ENCODE measurements around the gene PIAS4.

The PIAS4 gene

DNA sequence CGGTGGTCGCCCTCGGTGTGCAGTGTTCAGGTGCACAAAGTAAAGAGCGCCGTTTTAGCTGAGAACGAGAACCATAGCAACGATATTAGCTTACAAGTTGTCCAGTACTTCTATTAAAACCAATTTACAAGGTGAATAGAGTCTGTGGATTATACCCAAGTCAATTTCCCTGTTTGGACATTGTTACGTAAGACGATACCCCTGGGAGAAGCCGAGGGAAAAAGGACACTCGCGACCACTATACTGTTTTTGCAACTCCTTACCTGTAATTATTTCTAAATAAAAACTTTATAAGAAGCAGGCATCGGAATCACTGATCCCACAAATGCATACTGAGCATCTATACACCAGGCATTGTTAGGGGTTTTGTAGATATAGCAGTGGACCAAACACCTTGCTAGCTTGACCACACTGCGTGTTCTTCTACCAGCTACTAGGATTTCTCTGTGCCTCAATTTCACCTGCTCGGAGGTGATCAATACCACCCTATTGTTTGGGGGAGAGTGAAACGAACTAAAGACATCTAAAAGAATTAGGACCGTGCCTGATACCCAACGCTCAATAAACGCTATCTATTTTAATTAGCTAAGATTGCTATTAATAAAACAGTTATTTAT, 21.8 kb upstream of the PIAS4 start:
- peak overlapping the region; percentile 77 for H3K27ac ChIP-seq (ENCODE audit: low read length)
- ATAC-seq (ENCODE audit: insufficient read depth, low read depth): no peak; the same call in 2 of the 3 replicates
- peaks cover 43% of the 10 kb centered on the region for H3K36me3 ChIP-seq (ENCODE audit: insufficient read depth, low read length)
- H3K4me1 ChIP-seq (ENCODE audit: insufficient read depth, low read length): peaks cover 73% of the 10 kb centered on the region
- TF ChIP-seq, protein P1, sequence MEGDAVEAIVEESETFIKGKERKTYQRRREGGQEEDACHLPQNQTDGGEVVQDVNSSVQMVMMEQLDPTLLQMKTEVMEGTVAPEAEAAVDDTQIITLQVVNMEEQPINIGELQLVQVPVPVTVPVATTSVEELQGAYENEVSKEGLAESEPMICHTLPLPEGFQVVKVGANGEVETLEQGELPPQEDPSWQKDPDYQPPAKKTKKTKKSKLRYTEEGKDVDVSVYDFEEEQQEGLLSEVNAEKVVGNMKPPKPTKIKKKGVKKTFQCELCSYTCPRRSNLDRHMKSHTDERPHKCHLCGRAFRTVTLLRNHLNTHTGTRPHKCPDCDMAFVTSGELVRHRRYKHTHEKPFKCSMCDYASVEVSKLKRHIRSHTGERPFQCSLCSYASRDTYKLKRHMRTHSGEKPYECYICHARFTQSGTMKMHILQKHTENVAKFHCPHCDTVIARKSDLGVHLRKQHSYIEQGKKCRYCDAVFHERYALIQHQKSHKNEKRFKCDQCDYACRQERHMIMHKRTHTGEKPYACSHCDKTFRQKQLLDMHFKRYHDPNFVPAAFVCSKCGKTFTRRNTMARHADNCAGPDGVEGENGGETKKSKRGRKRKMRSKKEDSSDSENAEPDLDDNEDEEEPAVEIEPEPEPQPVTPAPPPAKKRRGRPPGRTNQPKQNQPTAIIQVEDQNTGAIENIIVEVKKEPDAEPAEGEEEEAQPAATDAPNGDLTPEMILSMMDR (IDR thresholded peaks at IDR 0.05; ENCODE audit: borderline replicate concordance, extremely low read depth, low read length, poor library complexity, severe bottlenecking): no peak
- TF ChIP-seq EZH2 (IDR thresholded peaks at IDR 0.05; ENCODE audit: borderline replicate concordance, low read depth, low read length, severe bottlenecking): no peak
- peak overlapping the region; percentile 69 to 73 for H3K4me3 ChIP-seq (ENCODE audit: low read depth in 1 of 2, low read length in 2 of 2)
- H3K4me2 ChIP-seq (ENCODE audit: insufficient read depth, low read length): peak overlapping the region; percentile 87
- peaks cover 44% of the 10 kb centered on the region for H4K20me1 ChIP-seq (ENCODE audit: insufficient read depth, low read length)
- peaks cover 51% of the 10 kb centered on the region for H3K79me2 ChIP-seq (ENCODE audit: insufficient read depth, low read length)
- H3K9me3 ChIP-seq (ENCODE audit: insufficient read depth, low read length, severe bottlenecking): no peaks in the 10 kb centered on the region
- no peaks in the 10 kb centered on the region for H3K27me3 ChIP-seq (ENCODE audit: insufficient read depth, low read length, poor library complexity)
- no peak for DNase-seq
- H2AFZ ChIP-seq (ENCODE audit: low read depth, low read length): peak overlapping the region; percentile 86
- H3K9ac ChIP-seq (ENCODE audit: low read depth, low read length): peak overlapping the region; percentile 71

DNA sequence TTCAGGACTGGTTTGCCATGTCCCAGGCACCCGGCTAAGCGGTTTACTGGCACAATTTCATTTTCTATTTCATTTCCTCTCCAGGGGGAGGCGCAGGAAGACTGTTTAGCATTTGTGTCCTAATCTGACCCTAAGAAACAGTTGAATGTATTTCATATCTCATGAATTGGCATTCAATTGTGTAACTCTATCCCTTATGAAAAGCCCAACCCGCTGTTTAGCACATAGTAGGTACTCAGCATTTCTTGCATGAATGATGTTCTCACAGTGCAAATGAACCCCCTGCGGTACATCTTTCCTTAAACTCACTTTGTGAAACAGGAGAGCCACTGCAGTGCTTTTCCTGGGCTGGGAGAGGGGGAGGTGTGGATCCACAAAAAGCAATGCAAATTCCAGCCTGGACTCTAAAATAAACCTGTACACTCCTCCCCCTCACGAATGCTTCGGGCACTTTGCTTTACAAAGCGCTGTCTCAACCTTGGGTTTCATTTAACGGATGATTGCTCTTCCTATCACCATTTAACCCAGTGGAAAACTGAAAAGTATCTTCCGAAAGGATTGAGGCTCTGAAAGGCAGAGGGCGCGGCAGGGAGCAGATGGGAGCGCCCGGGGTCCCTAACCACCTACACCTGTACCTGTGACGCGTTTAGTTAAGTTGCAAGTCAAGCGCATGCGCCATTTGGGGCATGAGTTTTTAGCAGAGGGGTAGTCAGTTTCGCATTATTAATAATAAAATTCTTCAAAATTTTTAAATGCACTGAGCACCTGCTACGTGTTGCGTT, 21.1 kb upstream of the PIAS4 start:
- H3K27ac ChIP-seq (ENCODE audit: low read length): peak overlapping the region; percentile 77
- ATAC-seq (ENCODE audit: insufficient read depth, low read depth) (peak; percentile 55), DNase-seq (peak; percentile 72)
- peaks cover 36% of the 10 kb centered on the region for H3K36me3 ChIP-seq (ENCODE audit: insufficient read depth, low read length)
- H3K4me2 ChIP-seq (ENCODE audit: insufficient read depth, low read length): peak overlapping the region; percentile 87
- H2AFZ ChIP-seq (ENCODE audit: low read depth, low read length): peak overlapping the region; percentile 86
- H3K4me1 ChIP-seq (ENCODE audit: insufficient read depth, low read length): peaks cover 69% of the 10 kb centered on the region
- no peak for TF ChIP-seq EZH2 (IDR thresholded peaks at IDR 0.05; ENCODE audit: borderline replicate concordance, low read depth, low read length, severe bottlenecking)
- TF ChIP-seq, protein P1 (IDR thresholded peaks at IDR 0.05; ENCODE audit: borderline replicate concordance, extremely low read depth, low read length, poor library complexity, severe bottlenecking): peak; percentile 78
- H3K27me3 ChIP-seq (ENCODE audit: insufficient read depth, low read length, poor library complexity): no peaks in the 10 kb centered on the region
- peaks cover 37% of the 10 kb centered on the region for H4K20me1 ChIP-seq (ENCODE audit: insufficient read depth, low read length)
- H3K4me3 ChIP-seq (ENCODE audit: low read depth in 1 of 2, low read length in 2 of 2): peak overlapping the region; percentile 69 to 73
- H3K9me3 ChIP-seq (ENCODE audit: insufficient read depth, low read length, severe bottlenecking): no peaks in the 10 kb centered on the region
- peaks cover 44% of the 10 kb centered on the region for H3K79me2 ChIP-seq (ENCODE audit: insufficient read depth, low read length)
- H3K9ac ChIP-seq (ENCODE audit: low read depth, low read length): peak overlapping the region; percentile 71

DNA sequence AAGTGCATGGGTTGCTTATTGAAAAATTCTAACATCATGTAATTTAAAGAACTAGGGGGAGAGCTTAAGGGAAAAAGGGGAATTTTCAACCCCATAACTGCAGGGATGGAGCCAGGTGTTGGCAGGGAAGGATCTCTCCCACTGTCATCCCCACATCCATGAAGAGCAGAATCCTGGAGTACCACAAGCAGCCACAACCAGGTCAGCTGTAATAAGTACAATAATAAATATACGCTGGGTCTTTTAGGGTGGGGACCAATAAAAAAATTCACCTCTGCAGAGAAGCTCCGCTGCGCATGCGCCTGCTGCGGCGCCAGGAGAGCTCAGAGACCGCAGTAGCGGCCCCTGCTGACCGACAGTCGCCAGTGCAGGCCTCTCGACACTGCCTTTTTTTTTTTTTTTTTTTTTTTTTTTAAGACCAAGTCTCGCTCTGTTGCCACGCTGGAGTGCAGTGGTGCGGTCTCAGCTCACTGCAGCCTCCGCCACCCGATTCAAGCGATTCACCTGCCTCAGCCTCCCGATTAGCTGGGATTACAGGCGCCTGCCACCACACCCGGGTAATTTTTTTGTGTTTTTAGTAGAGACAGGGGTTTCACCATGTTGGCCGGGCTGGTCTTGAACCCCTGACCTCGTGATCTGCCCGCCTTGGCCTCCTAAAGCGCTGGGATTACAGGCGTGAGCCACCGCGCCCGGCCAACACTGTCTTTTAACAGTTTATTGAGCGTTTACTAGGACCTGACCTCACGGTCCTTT, 19.7 kb upstream of the PIAS4 start:
- Histone ChIP-seq H3K79me2 (ENCODE audit: insufficient read depth, low read length) (peaks cover 31% of the 10 kb centered on the region), H3K9me3 (ENCODE audit: insufficient read depth, low read length, severe bottlenecking) (no peaks in the 10 kb centered on the region), H3K27ac (ENCODE audit: low read length) (peak overlapping the region; percentile 45), H3K27me3 (ENCODE audit: insufficient read depth, low read length, poor library complexity) (no peaks in the 10 kb centered on the region), H2AFZ (ENCODE audit: low read depth, low read length) (peak overlapping the region; percentile 86), H3K36me3 (ENCODE audit: insufficient read depth, low read length) (peaks cover 23% of the 10 kb centered on the region), H3K9ac (ENCODE audit: low read depth, low read length) (peak overlapping the region; percentile 39), H3K4me2 (ENCODE audit: insufficient read depth, low read length) (peak overlapping the region; percentile 80), H3K4me3 (ENCODE audit: low read depth in 1 of 2, low read length in 2 of 2) (peak overlapping the region in 1 of 2 experiments; percentile 52; a peak in 2 of 4 replicates), H3K4me1 (ENCODE audit: insufficient read depth, low read length) (peaks cover 56% of the 10 kb centered on the region), H4K20me1 (ENCODE audit: insufficient read depth, low read length) (peaks cover 24% of the 10 kb centered on the region)
- TF ChIP-seq, protein P1 (IDR thresholded peaks at IDR 0.05; ENCODE audit: borderline replicate concordance, extremely low read depth, low read length, poor library complexity, severe bottlenecking): peak; percentile 89
- TF ChIP-seq EZH2 (IDR thresholded peaks at IDR 0.05; ENCODE audit: borderline replicate concordance, low read depth, low read length, severe bottlenecking): no peak
- peak; percentile 23; the same call in 1 of the 3 replicates for ATAC-seq (ENCODE audit: insufficient read depth, low read depth)
- DNase-seq: peak; percentile 88
